MG63 (cell line): ENCODE measurements around the gene KLF9. TPM values are rescaled to one million over a fixed set of nuclear protein-coding genes. Genes with fewer than 3 reads are reported as not detected.

Source experiments
- DNase-seq: peaks from one replicate; pipeline ENCODE4 v3.0.0-alpha.2; 2020
- H3K27me3 ChIP-seq: fragments of 250-450 bp; sonication (Bioruptor Pico); 2 replicates; pipeline ENCODE4 v1.5.1; 2020; ENCODE audit warnings: mild to moderate bottlenecking, moderate library complexity
- H3K36me3 ChIP-seq: fragments of 250-450 bp; sonication (Bioruptor Pico); 2 replicates; pipeline ENCODE4 v1.5.1; 2020; ENCODE audit warnings: mild to moderate bottlenecking, moderate library complexity
- H3K4me3 ChIP-seq: fragments of 250-450 bp; sonication (Bioruptor Pico); 2 replicates; pipeline ENCODE4 v1.5.1; 2020; ENCODE audit warnings: mild to moderate bottlenecking, moderate library complexity
- H3K9me3 ChIP-seq: fragments of 250-450 bp; sonication (Bioruptor Pico); 2 replicates; pipeline ENCODE4 v1.5.1; 2020; ENCODE audit warnings: mild to moderate bottlenecking, moderate library complexity
- total RNA-seq: library from RNA; depleted of rRNA; stranded (reverse); fragments of >200 nt; shearing (Covaris generic); gene quantifications from 2 replicates; pipeline ENCODE4 v1.2.3, GENCODE V29; 2014; ENCODE audit warnings: low replicate concordance; rRNA removed

KLF9 gene
- 2.1 and 5.5 TPM in 2 replicates for total RNA-seq

DNA sequence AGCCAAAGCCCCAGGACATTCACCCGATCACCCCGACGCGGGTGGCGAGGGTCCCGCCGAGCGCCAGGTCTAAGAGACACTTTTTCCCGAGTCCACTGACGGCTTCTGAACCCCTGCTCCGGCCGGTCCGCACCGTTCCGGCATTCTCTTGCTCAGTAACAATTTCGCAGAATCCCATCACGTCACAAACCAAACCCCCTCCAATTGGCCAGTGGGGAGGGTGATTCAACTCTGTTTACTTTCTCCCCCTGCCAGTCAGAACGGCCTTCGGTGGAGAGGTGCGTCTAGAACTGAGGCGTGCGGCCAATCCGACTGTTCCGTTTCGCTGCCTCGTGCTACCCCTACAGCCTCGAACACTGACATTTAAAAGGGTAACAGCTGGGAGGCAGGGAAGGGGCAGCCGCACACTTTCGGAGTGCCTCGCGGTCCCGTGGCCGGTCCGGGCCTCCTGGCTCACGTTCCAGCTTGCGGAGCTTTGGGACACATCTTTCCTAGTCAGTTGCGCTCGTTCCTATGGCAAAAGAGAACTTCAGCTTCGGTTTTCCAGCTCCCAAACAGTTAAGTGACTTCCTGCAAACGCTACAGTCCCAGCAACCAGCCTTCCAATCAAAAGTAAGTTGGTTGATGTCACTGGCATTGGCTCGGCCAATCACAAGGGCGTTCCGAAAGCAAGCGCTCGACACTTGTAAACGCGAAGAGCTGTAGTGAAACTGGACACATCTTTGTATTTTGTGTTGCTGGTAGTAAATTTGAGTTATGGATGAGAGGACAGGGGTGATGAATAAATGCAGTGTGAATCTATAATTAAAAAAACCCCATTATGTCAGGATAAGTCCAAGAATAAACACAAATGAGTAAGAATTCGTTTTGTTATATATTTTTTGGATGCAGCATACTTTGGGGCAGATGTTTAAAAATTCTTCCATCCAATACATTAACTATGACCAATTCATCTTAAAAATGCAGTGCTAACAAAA, at the start of gene KLF9:
Gene KLF9 (minus strand): TSS at position 859 of the 977 bp plus-strand sequence. CDS start 1,294 bp downstream, outside the sequence.
- Histone ChIP-seq H3K27me3 (no peaks in the 10 kb centered on the region), H3K36me3 (no peaks in the 10 kb centered on the region), H3K4me3 (peak within 1 kb of the TSS; percentile 68), H3K9me3 (no peaks in the 10 kb centered on the region)
- peak; percentile 85 for DNase-seq

- no peak overlapping the region for H3K4me3 ChIP-seq
- no peaks in the 10 kb centered on the region for H3K27me3 ChIP-seq
- no peaks in the 10 kb centered on the region for H3K36me3 ChIP-seq
- no peaks in the 10 kb centered on the region for H3K9me3 ChIP-seq
- DNase-seq, result no peak
Measured at GRCh38 chr9:70463877-70464276, 49.4 kb upstream of the KLF9 start.

DNA sequence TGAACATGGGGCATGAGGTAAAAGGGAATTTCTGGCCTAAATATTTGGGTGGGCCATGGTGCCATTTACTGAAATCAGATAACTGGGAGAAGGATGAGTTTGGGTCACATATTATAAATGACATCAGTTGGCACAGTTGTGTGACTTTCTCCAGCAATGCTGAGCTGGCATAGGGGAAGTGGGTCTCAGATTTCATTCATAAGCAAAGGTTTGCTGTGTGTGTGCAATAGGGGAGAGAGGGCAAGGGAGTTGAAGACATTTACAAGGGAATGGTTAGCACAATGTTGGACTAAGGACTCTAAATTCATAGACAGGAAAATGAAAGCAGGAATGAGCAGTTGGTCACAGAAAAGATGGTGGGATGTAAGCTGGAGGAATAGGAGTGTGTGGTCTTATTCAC, 47.8 kb upstream of the KLF9 start:
- no peak for DNase-seq
- Histone ChIP-seq H3K36me3 (no peaks in the 10 kb centered on the region), H3K27me3 (no peaks in the 10 kb centered on the region), H3K4me3 (no peak overlapping the region), H3K9me3 (no peaks in the 10 kb centered on the region)

- no peaks in the 10 kb centered on the region for H3K9me3 ChIP-seq
- H3K36me3 ChIP-seq, result no peaks in the 10 kb centered on the region
- no peak for DNase-seq
- no peaks in the 10 kb centered on the region for H3K27me3 ChIP-seq
- no peak overlapping the region for H3K4me3 ChIP-seq
Measured at GRCh38 chr9:70457235-70457634, 42.8 kb upstream of the KLF9 start.

DNA sequence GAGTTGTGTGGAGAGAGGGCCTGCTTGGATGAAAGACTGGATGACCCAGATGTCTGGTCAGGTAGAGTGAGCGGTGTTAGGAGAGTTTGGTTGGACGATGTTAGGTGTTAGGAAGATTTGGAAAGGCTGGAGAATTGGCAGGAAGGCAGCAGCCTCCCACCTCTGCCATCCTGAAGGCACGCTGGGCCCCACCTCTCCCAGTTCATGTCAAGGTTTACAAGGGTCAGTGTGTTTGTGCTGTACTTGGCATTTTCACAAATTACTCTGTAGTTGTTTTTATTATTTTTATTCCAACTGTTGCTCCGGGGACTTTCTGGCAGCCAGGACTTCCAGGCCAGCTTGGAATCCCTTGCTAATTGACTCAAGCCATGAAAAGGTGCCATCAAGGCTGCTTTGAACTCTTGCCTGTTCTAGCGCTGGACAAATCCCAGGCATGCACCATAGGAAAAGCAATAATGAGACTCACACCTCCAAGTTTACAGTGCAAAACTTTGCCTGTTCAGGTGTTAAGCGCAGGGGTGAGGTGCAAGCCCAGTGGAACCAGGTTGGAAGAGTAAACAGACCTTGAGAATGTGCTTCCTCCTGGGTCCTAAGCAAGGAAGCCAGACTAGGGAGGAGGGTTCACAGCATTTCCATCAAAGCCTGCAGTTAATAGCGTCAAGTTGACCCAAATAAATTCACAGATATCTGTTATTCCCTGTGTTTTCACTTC, 41.7 kb upstream of the KLF9 start:
- H3K36me3 ChIP-seq, result no peaks in the 10 kb centered on the region
- H3K9me3 ChIP-seq, result no peaks in the 10 kb centered on the region
- no peak overlapping the region for H3K4me3 ChIP-seq
- no peak for DNase-seq
- H3K27me3 ChIP-seq, result no peaks in the 10 kb centered on the region

DNA sequence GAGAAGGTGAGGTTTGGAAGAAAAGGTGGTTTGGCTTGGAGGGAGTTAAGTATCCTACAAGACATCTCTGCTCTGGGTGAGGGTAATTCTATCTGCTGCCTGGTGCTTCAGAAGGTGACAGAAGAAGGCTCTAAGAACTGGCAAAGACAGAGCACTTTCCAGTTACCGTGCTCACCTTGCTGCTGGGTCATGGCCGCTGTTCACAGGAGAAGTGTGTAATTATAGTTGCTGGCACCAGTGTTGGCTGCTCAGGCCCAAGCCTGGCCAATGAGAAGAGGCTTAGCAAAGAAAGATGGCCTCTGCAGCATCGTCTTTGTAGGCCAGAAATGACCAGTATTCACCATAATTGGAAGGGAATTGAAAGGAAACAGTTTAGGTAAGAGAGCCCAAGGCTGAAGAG, 37.9 kb upstream of the KLF9 start:
- H3K4me3 ChIP-seq, result no peak overlapping the region
- H3K9me3 ChIP-seq, result no peaks in the 10 kb centered on the region
- no peak for DNase-seq
- no peaks in the 10 kb centered on the region for H3K27me3 ChIP-seq
- H3K36me3 ChIP-seq, result no peaks in the 10 kb centered on the region

DNA sequence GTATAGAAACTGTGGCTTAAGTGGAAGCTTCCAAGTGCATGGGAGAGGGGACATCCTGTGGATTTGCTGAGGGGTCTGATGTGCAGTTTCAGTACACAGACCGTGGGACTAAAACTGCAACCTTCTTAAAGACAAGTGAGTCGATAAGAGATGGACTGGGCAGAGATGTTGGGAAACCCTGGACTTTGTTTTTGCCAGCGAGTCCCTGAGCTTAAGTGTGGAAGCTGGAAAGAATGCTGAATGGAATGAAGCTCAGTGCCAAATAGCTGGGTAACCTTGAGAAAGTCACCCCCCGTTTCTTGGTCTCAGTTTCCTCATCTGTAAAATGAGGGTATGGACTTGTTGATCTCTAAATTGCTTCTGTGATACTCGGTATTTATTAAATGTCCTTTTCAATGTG, 37.3 kb upstream of the KLF9 start:
- no peaks in the 10 kb centered on the region for H3K27me3 ChIP-seq
- no peak overlapping the region for H3K4me3 ChIP-seq
- no peak for DNase-seq
- no peaks in the 10 kb centered on the region for H3K9me3 ChIP-seq
- H3K36me3 ChIP-seq, result no peaks in the 10 kb centered on the region

DNA sequence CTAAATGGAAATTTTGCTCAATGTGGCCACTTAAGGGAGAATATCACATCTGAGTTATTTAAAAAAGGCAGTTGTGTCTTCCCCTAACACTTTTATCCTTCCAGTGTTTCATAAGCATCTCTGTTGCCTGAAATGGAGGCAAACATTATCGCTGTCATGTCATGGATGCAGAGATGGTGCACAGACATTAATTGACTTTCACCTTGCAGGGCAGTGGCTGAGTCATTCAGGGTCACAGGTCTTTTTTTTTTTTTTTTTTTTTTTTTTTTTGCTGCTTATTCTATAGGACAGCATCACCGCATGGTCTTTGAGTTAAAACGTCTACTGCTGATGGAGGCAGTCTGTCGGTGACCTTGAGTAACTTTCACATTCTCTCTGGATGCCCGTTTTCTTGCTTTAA, 36.3 kb upstream of the KLF9 start:
- no peaks in the 10 kb centered on the region for H3K9me3 ChIP-seq
- no peak for DNase-seq
- no peaks in the 10 kb centered on the region for H3K36me3 ChIP-seq
- no peak overlapping the region for H3K4me3 ChIP-seq
- no peaks in the 10 kb centered on the region for H3K27me3 ChIP-seq

GRCh38 chr9:70449461-70449860, 35.0 kb upstream of the KLF9 start:
- Histone ChIP-seq H3K36me3 (no peaks in the 10 kb centered on the region), H3K27me3 (no peaks in the 10 kb centered on the region), H3K4me3 (no peak overlapping the region), H3K9me3 (no peaks in the 10 kb centered on the region)
- no peak for DNase-seq

DNA sequence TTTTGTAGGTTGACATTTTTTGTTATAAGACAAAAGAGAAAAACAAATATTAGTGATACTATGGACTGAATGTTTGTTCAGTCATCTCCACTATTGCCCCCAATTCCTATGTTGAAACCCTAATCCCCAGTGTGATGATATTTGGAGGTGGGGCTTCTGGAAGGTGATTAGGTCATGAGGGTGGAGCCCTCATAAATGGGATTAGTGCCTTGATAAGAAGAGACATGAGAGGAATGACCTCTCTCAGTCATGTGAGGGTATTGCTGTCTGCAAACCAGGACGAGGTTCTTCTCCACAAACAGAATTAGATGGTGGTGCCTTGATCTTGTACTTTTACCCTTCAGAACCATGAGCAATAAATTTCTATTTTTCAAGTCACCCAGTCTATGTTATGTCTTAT, 34.5 kb upstream of the KLF9 start:
- DNase-seq, result no peak

GRCh38 chr9:70444904-70445303, 30.4 kb upstream of the KLF9 start:
- no peaks in the 10 kb centered on the region for H3K27me3 ChIP-seq
- H3K36me3 ChIP-seq, result no peaks in the 10 kb centered on the region
- no peaks in the 10 kb centered on the region for H3K9me3 ChIP-seq
- H3K4me3 ChIP-seq, result no peak overlapping the region
- no peak for DNase-seq

More for the DNA sequence above, 34.5 kb upstream of the KLF9 start:
- no peaks in the 10 kb centered on the region for H3K27me3 ChIP-seq
- no peaks in the 10 kb centered on the region for H3K36me3 ChIP-seq
- no peak overlapping the region for H3K4me3 ChIP-seq
- no peaks in the 10 kb centered on the region for H3K9me3 ChIP-seq

DNA sequence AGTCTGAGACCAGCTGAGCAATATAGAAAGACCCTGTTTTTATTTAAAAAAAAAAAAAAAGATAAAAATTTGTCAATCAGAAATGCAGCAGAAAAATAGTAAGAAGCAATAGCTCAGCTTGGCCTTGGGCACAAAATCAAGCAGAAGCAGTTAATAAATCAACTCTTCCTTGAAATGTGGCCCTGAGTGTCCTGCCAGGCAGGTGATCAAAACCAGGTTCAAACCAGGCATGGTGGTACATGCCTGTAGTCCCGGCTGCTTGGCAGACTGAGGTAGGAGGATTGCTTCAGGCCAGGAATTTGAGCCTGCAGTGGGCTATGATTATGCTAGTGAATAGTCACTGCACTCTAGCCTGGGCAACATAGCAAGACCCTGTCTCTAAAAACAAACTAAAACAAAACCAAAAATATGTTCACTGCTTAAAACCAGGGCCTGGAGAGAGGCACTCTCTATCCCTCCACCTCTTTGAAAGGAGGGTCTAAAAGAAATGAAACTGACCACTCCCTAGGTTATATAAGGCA, 27.9 kb upstream of the KLF9 start:
- Histone ChIP-seq H3K27me3 (no peaks in the 10 kb centered on the region), H3K4me3 (no peak overlapping the region), H3K36me3 (no peaks in the 10 kb centered on the region), H3K9me3 (no peaks in the 10 kb centered on the region)
- DNase-seq, result no peak

GRCh38 chr9:70441622-70442021, 27.2 kb upstream of the KLF9 start:
- DNase-seq, result no peak

DNA sequence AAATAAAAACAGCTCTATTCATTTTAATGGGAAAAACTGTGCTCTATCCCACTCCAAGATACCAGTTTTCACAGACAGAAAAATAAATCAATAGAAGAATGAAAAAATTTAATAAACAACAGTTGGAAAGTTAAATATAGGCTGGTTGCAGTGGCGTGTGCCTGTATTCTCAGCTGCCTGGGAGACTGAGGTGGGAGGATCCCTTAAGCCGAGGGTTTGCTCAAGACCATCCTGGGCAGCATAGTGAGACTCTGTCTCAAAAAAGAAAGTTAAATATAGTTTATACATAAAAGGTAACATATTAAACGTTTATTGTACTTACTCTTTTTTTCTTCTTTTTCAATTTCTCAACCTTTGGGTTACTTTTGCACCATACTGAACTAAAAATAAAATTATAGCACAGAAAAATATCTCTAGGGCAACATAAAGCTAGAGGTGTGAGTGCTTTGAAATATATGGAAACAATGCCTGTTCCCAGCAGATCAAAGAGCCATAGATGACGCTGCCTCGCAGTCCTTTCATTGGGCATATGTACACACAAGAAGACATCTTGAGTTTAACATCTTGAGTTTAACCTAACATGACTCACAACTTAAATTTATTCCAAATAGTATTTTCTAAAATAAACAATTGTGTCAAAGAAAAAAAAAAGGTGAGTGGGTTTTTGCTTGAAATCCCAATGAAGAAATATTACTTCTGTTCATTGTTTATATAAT, 25.7 kb upstream of the KLF9 start:
- H3K9me3 ChIP-seq, result no peaks in the 10 kb centered on the region
- DNase-seq, result no peak
- H3K27me3 ChIP-seq, result no peaks in the 10 kb centered on the region
- no peak overlapping the region for H3K4me3 ChIP-seq
- H3K36me3 ChIP-seq, result no peaks in the 10 kb centered on the region

More at GRCh38 chr9:70441622-70442021, 27.2 kb upstream of the KLF9 start:
- Histone ChIP-seq H3K9me3 (no peaks in the 10 kb centered on the region), H3K4me3 (no peak overlapping the region), H3K27me3 (no peaks in the 10 kb centered on the region), H3K36me3 (no peaks in the 10 kb centered on the region)

DNA sequence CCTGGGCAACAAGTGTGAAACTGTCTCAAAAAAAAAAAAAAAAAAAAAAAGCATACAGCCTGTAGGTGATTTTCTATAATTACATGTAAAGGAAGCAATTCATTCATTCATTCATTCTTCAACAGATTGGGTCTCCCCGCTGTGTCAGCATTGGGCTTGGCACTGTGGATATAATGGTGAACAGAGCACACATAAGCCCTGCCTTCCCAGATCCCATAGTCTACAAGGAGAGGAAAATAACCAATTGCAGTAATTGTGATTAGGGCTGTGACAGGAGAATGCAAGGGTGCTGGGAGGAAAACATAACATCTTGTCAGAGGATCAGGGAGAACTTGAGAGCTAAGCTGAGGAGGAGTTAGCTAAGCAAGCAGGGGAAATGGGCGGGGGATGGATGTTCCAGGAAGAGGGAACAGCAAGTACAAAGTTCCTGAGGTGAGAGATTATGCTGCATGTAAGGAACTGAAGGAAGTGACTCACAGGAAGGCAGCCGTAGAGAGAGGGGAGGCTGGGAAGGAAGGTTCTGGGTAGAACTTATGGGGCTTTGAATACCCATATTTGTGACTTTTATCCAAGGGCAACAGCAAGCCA, 24.0 kb upstream of the KLF9 start:
- H3K4me3 ChIP-seq, result no peak overlapping the region
- no peaks in the 10 kb centered on the region for H3K36me3 ChIP-seq
- H3K9me3 ChIP-seq, result no peaks in the 10 kb centered on the region
- DNase-seq, result peak; percentile 54
- H3K27me3 ChIP-seq, result no peaks in the 10 kb centered on the region

GRCh38 chr9:70435948-70436347, 21.5 kb upstream of the KLF9 start:
- no peaks in the 10 kb centered on the region for H3K36me3 ChIP-seq
- no peaks in the 10 kb centered on the region for H3K9me3 ChIP-seq
- DNase-seq, result no peak
- H3K27me3 ChIP-seq, result no peaks in the 10 kb centered on the region
- H3K4me3 ChIP-seq, result no peak overlapping the region
